GM21737 (cell line): ENCODE results near the gene SPOP.

Source experiments
- ATAC-seq: cut with Tn5 transposase; IDR thresholded peaks from one replicate; pipeline ENCODE4 v1.9.1; 2021; ENCODE audit warnings: mild to moderate bottlenecking, moderate library complexity; ENCODE audit not compliant: unreplicated experiment

The SPOP gene

DNA sequence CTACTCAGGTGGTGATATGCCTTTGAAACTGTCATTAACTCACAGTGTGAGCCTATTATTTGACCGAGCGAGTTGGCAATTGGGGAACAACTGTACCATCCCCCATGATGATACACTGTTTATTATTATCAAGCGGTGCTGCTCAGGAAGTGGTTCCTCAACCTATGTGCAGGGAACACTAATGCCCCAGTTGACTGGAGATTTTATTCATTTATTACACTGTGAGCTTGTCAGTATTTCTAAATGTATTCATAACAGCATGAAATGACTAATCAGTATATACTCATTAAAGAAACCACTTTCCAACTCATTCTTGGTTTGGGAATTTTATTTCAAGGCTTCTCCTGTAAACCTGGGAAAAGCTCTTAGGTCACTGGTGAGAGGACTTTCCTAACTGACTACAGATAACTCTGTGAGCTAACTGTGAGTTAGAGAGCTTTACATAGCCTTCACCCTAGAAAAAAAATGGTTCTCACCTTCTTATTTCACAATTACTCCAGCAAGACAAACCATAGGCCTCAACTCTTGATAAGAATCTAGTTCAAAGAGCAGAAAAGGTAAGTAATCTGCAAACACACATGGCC lies 59.8 kb downstream of the SPOP start:
- no peak for ATAC-seq

DNA sequence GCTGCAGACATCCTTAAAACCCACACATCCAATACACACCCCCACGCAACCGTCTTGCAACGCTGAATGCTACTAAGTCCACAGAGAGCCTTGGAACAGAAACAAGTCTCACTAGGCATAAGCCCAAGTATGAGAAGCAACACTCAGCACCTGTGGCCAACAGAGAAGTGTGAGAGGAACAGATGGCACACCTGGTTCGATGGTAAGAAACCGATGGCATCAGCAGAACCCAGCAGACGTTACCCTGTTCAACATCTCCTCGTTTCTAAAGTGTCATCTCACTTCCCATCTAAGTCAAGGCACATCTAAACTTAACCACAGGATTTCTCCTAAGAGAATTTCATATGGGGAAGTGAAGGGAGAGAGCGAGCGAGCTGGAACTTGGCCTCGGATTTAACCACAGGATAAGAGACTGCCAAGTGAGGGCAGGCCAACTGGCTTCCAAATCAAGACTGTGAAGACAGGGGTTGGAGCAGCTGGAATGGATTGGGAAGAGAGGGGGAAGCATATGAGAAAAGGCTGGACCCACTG lies 61.2 kb downstream of the SPOP start:
- no peak for ATAC-seq

DNA sequence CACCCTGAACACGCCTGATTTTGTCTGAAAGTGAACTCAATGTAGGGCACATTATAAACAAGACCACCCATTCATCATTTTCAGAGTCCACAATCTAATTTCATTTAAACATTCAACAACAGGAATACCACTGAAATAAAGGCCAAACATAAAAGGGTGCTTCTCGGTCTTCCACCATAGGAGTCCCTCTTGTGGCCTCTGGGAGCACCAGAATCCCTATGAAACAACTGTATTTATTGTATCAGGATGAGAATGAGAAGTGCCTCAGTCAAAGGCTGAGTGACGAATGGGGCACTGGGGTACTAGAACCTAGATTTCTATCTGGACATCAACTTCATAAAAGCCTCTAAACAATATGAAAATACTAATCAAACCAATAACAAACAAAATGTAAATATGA lies 61.8 kb downstream of the SPOP start:
- no peak for ATAC-seq

DNA sequence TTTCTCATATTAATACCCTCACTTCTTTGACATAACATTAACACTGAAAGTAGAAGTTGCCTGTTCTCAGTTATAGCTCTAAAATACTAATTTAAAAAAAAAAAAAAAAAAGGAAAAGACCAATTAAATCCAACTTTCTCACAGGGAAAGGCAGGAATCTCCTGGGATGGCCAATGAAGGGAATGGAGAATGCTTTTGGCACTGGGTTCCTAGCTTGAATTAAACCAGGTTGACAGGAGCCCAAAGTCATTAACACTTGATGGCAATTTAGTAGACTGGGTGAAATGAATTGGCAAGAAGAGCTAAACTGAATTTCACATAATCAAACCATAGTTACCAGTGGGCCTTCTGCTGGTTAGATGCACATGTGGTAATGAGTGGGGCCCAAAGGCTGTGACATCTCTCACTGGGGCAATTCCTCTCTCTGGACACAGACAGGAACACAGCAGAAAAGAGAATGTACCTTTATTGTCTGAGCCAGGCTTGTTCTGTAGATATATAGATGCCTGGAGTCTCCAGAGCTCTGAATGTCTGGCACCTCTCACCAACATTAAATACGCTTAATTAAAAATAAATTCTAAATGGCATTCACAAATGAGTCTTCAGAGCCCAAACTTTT lies 64.6 kb downstream of the SPOP start:
- ATAC-seq = no peak

DNA sequence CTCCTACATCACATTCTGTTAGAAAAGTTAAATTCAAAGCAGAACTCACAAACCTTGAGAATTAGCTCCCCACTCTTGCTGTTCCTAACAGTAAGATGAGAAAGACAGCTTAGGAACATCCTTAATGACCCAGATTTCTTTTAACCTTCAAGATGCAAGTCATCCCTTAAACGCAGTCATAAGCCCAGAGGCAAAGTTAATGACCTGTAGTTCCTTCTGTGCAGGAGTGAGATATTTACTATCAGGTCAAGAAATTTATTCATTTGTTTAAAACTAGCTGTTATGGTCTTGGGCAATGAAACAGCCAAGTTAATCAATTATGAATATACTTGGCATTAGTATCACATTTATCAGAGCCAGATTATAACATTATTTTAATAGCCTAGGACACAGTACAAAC lies 65.2 kb downstream of the SPOP start:
- ATAC-seq = no peak

DNA sequence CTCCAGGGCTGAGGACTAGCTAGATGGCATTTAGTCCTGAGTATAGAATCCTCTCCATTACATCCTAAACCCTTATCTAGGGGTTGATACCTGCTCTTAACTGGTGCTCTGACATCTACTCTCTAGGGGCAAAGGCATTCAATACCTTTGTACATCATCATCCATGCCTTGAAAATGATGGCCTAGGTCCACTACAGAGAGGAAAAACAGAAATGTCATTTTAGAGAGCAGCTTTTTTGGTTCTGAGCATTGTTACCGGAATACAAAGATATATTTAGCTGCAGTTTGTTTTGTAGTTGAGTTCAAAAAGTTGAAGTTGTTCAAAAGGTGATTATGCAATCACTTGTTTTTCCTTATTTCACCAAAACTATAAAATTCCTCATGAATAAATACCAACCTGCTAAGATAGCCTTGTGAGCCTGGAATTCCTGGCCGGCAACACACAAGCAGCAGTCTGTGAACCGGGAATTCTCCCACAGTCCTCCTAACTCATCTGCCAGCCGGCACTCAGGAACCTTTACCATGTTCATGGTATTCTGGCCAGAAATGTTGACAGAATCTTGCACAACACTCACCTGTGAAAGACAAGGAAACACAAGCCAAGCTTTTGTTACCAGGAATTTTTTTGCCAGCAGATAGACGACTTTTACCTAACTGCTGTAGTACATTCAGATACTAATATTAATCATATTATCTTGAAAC lies 66.9 kb downstream of the SPOP start:
- no peak for ATAC-seq

DNA sequence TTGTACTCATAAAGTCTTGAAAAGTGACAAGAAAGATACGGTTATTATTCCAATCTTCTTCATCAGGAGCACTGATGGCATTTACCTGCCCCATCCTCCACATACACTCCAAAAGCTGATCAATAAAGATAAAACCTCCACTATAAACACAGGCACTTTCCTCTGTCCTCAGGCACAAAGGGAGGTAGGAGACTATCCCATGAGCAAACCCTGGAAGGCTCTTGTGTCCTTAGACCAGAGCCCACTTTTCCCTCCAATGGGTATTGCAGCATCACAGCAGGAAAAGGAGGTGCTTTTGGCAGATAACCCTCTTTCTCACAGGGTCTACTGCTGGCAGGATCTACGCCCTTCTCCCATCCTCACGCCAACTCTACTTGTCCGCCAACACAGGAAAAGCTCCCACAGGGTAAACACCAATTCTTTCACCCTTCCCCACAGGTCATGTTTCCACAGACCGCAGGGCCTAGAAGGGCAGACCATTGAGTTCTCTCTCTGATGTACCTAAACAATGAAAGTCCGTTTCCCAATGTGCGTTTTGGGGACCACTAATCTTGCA lies 73.5 kb downstream of the SPOP start:
- ATAC-seq = no peak

DNA sequence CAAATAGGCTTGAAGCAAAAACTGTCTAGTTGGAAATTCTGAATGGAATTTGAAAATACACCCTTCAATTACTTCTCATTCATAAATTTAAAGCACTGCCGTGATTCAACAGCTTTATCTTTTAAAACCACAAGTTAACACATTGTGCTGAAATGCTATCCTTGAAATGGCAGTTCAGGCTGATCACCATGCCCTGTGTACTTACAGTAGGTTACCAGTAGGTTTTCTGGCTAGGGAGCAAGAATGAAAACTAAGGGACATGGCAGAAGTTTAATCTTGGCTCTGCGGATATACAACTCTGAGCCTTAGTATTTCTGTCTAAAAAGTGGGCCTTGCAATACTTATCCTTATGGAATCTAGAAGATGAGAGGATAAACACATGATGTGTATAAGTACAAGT lies 74.2 kb downstream of the SPOP start:
- ATAC-seq = no peak

- no peak for ATAC-seq
Observed at GRCh38 chr17:49603238-49603637, 74.7 kb downstream of the SPOP start.

DNA sequence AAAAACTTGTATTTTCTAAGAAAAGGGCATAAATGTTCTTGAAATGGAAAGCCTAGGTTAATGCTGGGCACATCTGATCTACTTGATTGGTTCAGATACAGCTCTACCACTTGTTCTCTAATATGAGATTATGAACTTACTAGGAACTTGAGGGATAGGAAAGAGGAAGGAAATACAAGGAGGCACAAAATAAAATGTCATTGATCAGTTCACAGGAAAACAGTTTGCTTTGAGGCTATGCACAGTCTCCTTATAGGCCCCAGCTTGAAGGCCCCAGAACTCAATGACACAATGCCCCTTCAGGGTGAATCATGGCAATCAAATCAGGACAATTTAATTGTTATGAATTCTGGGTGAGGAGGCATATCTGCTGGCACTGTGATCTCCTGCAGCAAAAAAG lies 75.1 kb downstream of the SPOP start:
- no peak for ATAC-seq

GRCh38 chr17:49600949-49601348 lies 76.9 kb downstream of the SPOP start:
- ATAC-seq = no peak

DNA sequence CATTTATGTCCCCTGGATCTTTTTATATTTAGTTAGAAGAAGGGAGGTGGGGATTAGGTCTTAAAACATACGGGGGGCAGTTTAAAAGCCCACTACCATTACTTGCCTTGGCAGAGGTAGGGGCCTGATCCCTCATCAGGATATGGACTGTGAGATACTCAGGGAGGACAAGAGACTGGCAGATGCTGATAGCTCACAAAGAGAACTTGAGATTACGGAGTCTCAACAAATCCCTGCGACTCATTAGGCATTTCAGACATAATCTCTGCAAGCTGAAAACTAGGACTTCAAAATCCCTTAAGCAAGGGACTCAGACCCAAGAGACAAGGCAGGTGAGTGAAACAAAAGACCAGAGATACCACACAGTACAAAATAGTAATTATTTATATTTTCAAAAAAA lies 79.0 kb downstream of the SPOP start:
- no peak for ATAC-seq

DNA sequence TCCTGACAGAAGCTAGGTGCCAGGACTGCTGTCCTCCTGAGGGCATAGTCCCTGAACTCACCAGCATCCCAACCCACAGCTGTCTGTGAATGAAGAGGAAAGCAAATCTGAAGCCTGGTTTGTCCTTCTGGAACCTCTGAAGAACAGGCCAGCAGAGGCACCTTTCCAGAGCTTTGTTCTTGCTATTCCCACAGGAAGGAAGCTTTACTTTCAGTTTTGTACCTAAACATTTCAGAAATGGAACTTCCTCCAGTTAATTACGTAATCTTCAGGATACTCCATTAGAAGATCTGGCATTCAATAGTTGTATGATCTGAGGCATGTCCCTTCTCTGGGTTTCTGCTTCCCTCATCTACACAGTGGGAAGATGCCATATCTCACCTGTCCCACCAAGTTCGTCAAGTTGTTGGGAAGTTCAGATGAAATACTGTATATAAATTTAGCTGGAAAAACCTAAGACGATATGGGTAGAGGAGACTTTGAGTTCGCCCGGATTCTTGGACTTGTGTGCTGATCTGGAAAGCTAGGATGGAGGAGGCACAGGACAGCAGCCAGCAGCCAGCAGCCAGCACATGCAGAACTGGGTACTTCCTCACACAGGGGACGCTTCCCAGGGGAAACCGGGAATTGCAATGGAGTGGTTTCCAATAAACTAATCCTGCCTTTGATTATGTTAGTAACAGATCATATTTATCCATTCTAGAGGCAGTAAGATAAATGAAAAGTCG lies 79.8 kb downstream of the SPOP start:
- no peak for ATAC-seq

GRCh38 chr17:49597436-49597835 lies 80.5 kb downstream of the SPOP start:
- no peak for ATAC-seq

GRCh38 chr17:49596613-49597244 lies 81.2 kb downstream of the SPOP start:
- ATAC-seq = no peak

DNA sequence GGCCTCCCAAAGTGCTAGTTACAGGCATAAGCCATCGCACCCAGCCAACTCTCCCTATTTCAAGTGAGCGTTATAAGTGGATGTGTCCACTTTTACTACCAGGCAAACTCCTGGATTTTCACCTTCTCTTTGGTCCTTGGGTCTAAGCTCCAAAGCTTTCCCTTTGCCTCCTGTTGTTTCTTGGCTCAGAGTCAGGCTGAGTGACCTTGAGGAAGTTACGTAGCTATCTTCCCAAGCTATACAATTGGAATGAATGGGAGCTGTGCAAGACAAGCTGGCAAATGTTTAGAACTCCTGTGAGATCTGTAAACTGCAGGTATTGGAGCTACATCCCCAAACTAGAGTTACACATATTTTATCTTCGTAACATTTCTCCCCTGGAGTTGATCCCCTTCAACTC lies 81.9 kb downstream of the SPOP start:
- no peak for ATAC-seq

GRCh38 chr17:49595328-49595727 lies 82.6 kb downstream of the SPOP start:
- no peak for ATAC-seq

DNA sequence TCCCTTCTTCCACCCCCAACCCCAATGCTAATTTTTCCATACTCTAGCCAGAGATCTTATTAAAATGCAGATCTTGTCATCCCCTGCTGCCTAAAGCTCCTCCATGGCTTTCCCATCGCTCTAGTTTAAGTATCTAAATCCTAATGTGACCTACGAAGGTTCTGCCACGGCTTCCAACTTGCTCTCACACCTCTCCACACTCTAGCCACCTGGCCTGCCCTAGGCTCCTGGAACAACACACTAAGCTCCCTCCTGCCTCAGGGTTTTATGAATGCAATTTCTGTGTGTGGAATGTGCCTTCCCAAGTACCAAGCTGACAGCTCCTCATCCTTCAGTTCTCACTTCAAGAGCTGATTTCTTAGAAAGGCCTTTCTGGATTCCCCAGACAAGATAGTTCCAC lies 85.6 kb downstream of the SPOP start:
- ATAC-seq = no peak

- no peak for ATAC-seq
Observed at GRCh38 chr17:49590874-49591273, 87.0 kb downstream of the SPOP start.

DNA sequence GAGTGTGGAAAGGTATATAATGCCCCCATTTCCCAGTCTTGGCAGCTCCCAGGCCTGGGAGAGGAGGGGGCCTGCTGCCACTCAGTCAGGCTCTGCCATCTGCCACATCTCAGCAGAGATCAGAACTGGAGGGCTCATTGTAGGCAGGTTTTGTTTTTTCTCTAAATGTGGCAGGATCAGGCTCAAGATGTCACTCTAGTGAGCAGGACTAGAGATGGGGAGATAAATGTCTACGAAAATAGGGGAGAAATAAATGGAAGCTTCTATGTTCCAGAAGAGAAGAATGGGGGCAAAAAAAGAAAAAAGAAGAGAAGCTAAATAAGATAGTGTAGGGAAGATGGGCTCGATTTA lies 88.3 kb downstream of the SPOP start:
- no peak for ATAC-seq
